Transverse colon (tissue), 4 donors: ENCODE data around the gene KLF15.

Source experiments
- EP300 ChIP-seq: sonication (generic); formaldehyde crosslinking; IDR thresholded peaks from one replicate; pipeline ENCODE4 v1.6.1; 2017; ENCODE audit warnings: antibody characterized with exemption, low read depth
- POLR2A ChIP-seq: fragments of 450-650 bp; IDR thresholded peaks from one replicate; pipeline ENCODE4 v1.6.1; 2016; ENCODE audit warnings: antibody characterized with exemption, mild to moderate bottlenecking, moderate library complexity
- POLR2AphosphoS5 ChIP-seq, 3 donors: sonication (generic); formaldehyde crosslinking; IDR thresholded peaks; one replicate each; pipeline ENCODE4 v1.6.1; 2016; ENCODE audit warnings: antibody characterized with exemption in 3 of 3
- TF ChIP-seq, protein P1 (sequence below), 5 experiments: fragments of 200-600 bp in 3 of 5; fragments of 450-650 bp in 2 of 5; sonication (generic) in 3 of 5; IDR thresholded peaks; 1 replicate in 2 of 5; 2 replicates in 3 of 5; pipeline ENCODE4 v1.5.1; 2016 to 2017; ENCODE audit warnings: antibody characterized with exemption in 5 of 5, inconsistent platforms in 3 of 5, mild to moderate bottlenecking in 2 of 5, moderate library complexity in 1 of 5

DNA sequence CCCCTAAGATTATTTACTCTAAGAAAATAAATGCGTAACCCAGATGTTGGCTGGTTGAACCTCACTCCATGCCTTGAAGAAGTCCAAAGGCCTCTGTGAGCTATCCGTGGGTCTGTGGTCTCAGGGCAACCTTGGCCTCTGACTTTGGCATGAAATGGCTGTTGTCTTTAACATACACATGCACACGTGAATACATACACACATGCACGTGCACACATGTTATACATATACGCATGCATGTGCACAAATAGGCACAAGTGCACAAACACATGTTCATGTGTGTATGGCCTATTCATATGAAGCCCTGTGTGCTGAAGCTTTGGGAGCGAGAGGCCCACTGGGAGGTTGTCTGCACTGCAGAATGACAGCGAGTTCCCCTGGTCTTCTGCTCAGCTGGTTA is 50.8 kb downstream of the KLF15 start:
- TF ChIP-seq, protein P1, sequence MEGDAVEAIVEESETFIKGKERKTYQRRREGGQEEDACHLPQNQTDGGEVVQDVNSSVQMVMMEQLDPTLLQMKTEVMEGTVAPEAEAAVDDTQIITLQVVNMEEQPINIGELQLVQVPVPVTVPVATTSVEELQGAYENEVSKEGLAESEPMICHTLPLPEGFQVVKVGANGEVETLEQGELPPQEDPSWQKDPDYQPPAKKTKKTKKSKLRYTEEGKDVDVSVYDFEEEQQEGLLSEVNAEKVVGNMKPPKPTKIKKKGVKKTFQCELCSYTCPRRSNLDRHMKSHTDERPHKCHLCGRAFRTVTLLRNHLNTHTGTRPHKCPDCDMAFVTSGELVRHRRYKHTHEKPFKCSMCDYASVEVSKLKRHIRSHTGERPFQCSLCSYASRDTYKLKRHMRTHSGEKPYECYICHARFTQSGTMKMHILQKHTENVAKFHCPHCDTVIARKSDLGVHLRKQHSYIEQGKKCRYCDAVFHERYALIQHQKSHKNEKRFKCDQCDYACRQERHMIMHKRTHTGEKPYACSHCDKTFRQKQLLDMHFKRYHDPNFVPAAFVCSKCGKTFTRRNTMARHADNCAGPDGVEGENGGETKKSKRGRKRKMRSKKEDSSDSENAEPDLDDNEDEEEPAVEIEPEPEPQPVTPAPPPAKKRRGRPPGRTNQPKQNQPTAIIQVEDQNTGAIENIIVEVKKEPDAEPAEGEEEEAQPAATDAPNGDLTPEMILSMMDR (IDR thresholded peaks at IDR 0.05): no peak
- TF ChIP-seq POLR2A (no peak), POLR2AphosphoS5 (IDR thresholded peaks at IDR 0.05) (no peak), EP300 (no peak)
